ENCODE measurements around the gene MYOD1. TPM values are rescaled to one million over a fixed set of nuclear protein-coding genes. Genes with fewer than 3 reads are reported as not detected.

The MYOD1 gene
- total RNA-seq, 1 experiment from 2014 or later, result not detected

GRCh38 chr11:17738151-17738973, 19.0 kb downstream of the MYOD1 start:
- intact Hi-C loops (cut with micrococcal nuclease; ENCODE audit: unreplicated experiment), result no loop called here
- Histone ChIP-seq H3K27ac (no peak overlapping the region), H3K27me3 (ENCODE audit: insufficient read depth, low read depth) (no peaks in the 10 kb centered on the region), H3K4me1 (replicated peaks; ENCODE audit: insufficient read depth) (no peaks in the 10 kb centered on the region), H3K4me3 (no peak overlapping the region), H3F3A (ENCODE audit: insufficient read depth, low read depth) (no peaks in the 10 kb centered on the region), H4K20me1 (ENCODE audit: insufficient read depth) (no peaks in the 10 kb centered on the region), H3K4me2 (no peak overlapping the region), H2AFZ (no peak overlapping the region), H3K9me3 (ENCODE audit: insufficient read depth, low read depth) (no peaks in the 10 kb centered on the region), H3K79me2 (ENCODE audit: low read depth) (no peaks in the 10 kb centered on the region), H3K36me3 (ENCODE audit: low read depth) (no peaks in the 10 kb centered on the region), H3K9me2 (ENCODE audit: insufficient read depth) (no peaks in the 10 kb centered on the region)
- no peak for TF ChIP-seq EZH2 (IDR thresholded peaks at IDR 0.05; ENCODE audit: low read depth)
- TF ChIP-seq CTCF (conservative IDR thresholded peaks at IDR 0.05), result no peak
- POLR2A ChIA-PET (ENCODE audit: unreplicated experiment), result no interaction called here
- CTCF ChIA-PET, result no interaction called here
- DNase-seq, result no peak
- BruUV-seq (replicated peaks), result no TSS peak

- no peak overlapping the region for H3K4me3 ChIP-seq
- no peak for TF ChIP-seq CTCF (conservative IDR thresholded peaks at IDR 0.05)
- TF ChIP-seq EZH2 (IDR thresholded peaks at IDR 0.05; ENCODE audit: low read depth), result no peak
- no peaks in the 10 kb centered on the region for H3K9me2 ChIP-seq (ENCODE audit: insufficient read depth)
- no peak for DNase-seq
- H3K4me1 ChIP-seq (replicated peaks; ENCODE audit: insufficient read depth), result no peaks in the 10 kb centered on the region
- H3K27me3 ChIP-seq (ENCODE audit: insufficient read depth, low read depth), result no peaks in the 10 kb centered on the region
- no peaks in the 10 kb centered on the region for H3K79me2 ChIP-seq (ENCODE audit: low read depth)
- no TSS peak for BruUV-seq (replicated peaks)
- H3K27ac ChIP-seq, result no peak overlapping the region
- H3F3A ChIP-seq (ENCODE audit: insufficient read depth, low read depth), result no peaks in the 10 kb centered on the region
- H3K9me3 ChIP-seq (ENCODE audit: insufficient read depth, low read depth), result no peaks in the 10 kb centered on the region
- intact Hi-C loops (cut with micrococcal nuclease; ENCODE audit: unreplicated experiment), result no loop called here
- POLR2A ChIA-PET (ENCODE audit: unreplicated experiment), result no interaction called here
- no peaks in the 10 kb centered on the region for H3K36me3 ChIP-seq (ENCODE audit: low read depth)
- no peak overlapping the region for H2AFZ ChIP-seq
- H4K20me1 ChIP-seq (ENCODE audit: insufficient read depth), result no peaks in the 10 kb centered on the region
- CTCF ChIA-PET, result no interaction called here
- H3K4me2 ChIP-seq, result no peak overlapping the region
Measured at GRCh38 chr11:17739945-17740338, 20.6 kb downstream of the MYOD1 start.

- Histone ChIP-seq H3K27me3 (ENCODE audit: insufficient read depth, low read depth) (no peaks in the 10 kb centered on the region), H2AFZ (no peak overlapping the region), H3K36me3 (ENCODE audit: low read depth) (no peaks in the 10 kb centered on the region), H3K79me2 (ENCODE audit: low read depth) (no peaks in the 10 kb centered on the region), H3K9me3 (ENCODE audit: insufficient read depth, low read depth) (no peaks in the 10 kb centered on the region), H3K4me3 (no peak overlapping the region), H4K20me1 (ENCODE audit: insufficient read depth) (no peaks in the 10 kb centered on the region), H3K27ac (no peak overlapping the region), H3K9me2 (ENCODE audit: insufficient read depth) (no peaks in the 10 kb centered on the region), H3K4me2 (no peak overlapping the region), H3K4me1 (replicated peaks; ENCODE audit: insufficient read depth) (no peaks in the 10 kb centered on the region), H3F3A (ENCODE audit: insufficient read depth, low read depth) (no peaks in the 10 kb centered on the region)
- POLR2A ChIA-PET (ENCODE audit: unreplicated experiment), result no interaction called here
- BruUV-seq (replicated peaks), result no TSS peak
- no peak for DNase-seq
- CTCF ChIA-PET, result no interaction called here
- no peak for TF ChIP-seq CTCF (conservative IDR thresholded peaks at IDR 0.05)
- no peak for TF ChIP-seq EZH2 (IDR thresholded peaks at IDR 0.05; ENCODE audit: low read depth)
- intact Hi-C loops (cut with micrococcal nuclease; ENCODE audit: unreplicated experiment), result no loop called here
Measured at GRCh38 chr11:17740649-17741235, 21.4 kb downstream of the MYOD1 start.
